Activated naive CD8-positive, alpha-beta T cell treated with anti-CD3 and anti-CD28 coated beads for 36 hours (primary cell): ENCODE measurements around the gene SSH2. TPM values are rescaled to one million over a fixed set of nuclear protein-coding genes. Genes with fewer than 3 reads are reported as not detected.
"Not testable (repeated sequence)": the region's sequence is repeated elsewhere in the genome, so short reads cannot be mapped to it uniquely, and the experiment has no call there.

Experiments
- DNase-seq: peaks from one replicate; pipeline ENCODE4 v3.0.0; 2021
- H3K27ac Mint-ChIP-seq: one replicate; pipeline ENCODE4 v1.8.0; 2022; ENCODE audit warnings: mild to moderate bottlenecking, moderate library complexity, mixed read lengths
- H3K27me3 Mint-ChIP-seq: one replicate; pipeline ENCODE4 v1.8.0; 2022; ENCODE audit warnings: mild to moderate bottlenecking, mixed read lengths
- H3K36me3 Mint-ChIP-seq: one replicate; pipeline ENCODE4 v1.8.0; 2021; ENCODE audit warnings: mild to moderate bottlenecking, mixed read lengths
- H3K4me1 Mint-ChIP-seq: one replicate; pipeline ENCODE4 v1.8.0; 2021; ENCODE audit warnings: mixed read lengths
- H3K4me3 Mint-ChIP-seq: one replicate; pipeline ENCODE4 v1.8.0; 2022; ENCODE audit warnings: mild to moderate bottlenecking, moderate library complexity, mixed read lengths
- H3K9me3 Mint-ChIP-seq: one replicate; pipeline ENCODE4 v1.8.0; 2022; ENCODE audit warnings: mixed read lengths
- total RNA-seq, 2 experiments: library from RNA; stranded (reverse); gene quantifications; one replicate each; pipeline ENCODE4 v1.2.3, GENCODE V29; 2021

Gene SSH2
- total RNA-seq, 2 experiments from 2014 or later: 26.7 to 26.8 TPM

- Mint-ChIP-seq H3K9me3 (no peaks in the 10 kb centered on the region), H3K4me1 (peaks cover 10% of the 10 kb centered on the region), H3K27me3 (no peaks in the 10 kb centered on the region), H3K36me3 (no peaks in the 10 kb centered on the region), H3K27ac (no peak overlapping the region), H3K4me3 (no peak overlapping the region)
- peak; percentile 53 for DNase-seq
Observed at GRCh38 chr17:29807520-29808361, 122.3 kb downstream of the SSH2 start.

GRCh38 chr17:29802246-29802645, 127.8 kb downstream of the SSH2 start:
- Mint-ChIP-seq H3K36me3 (no peaks in the 10 kb centered on the region), H3K4me3 (no peak overlapping the region), H3K27me3 (no peaks in the 10 kb centered on the region), H3K9me3 (no peaks in the 10 kb centered on the region), H3K4me1 (no peaks in the 10 kb centered on the region), H3K27ac (no peak overlapping the region)
- no peak for DNase-seq

DNA sequence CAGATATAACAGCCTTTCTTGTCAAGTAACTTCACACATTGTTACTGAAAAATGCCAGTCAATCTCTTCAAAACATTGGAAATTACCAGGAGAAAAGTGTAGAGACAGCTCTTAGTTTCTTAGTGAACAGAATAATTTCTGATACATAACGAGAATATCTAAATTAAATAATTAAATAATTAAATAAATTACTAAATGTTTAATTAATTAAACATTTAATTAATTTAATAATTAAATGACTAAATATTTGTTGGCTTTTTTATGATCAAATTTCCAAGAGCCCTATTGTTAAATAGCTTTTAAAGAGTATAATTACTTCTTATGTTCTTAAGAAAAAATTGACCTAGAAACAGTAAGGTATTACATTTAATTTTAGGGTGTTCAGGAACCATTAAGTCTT, 129.6 kb downstream of the SSH2 start:
- H3K9me3 Mint-ChIP-seq: no peaks in the 10 kb centered on the region
- no peak overlapping the region for H3K27ac Mint-ChIP-seq
- H3K4me1 Mint-ChIP-seq: no peaks in the 10 kb centered on the region
- H3K4me3 Mint-ChIP-seq: no peak overlapping the region
- no peaks in the 10 kb centered on the region for H3K27me3 Mint-ChIP-seq
- no peaks in the 10 kb centered on the region for H3K36me3 Mint-ChIP-seq
- DNase-seq: no peak

GRCh38 chr17:29796652-29797051, 133.4 kb downstream of the SSH2 start:
- no peaks in the 10 kb centered on the region for H3K36me3 Mint-ChIP-seq
- no peak overlapping the region for H3K4me3 Mint-ChIP-seq
- no peaks in the 10 kb centered on the region for H3K4me1 Mint-ChIP-seq
- H3K27ac Mint-ChIP-seq: no peak overlapping the region
- no peak for DNase-seq
- H3K9me3 Mint-ChIP-seq: no peaks in the 10 kb centered on the region
- no peaks in the 10 kb centered on the region for H3K27me3 Mint-ChIP-seq

DNA sequence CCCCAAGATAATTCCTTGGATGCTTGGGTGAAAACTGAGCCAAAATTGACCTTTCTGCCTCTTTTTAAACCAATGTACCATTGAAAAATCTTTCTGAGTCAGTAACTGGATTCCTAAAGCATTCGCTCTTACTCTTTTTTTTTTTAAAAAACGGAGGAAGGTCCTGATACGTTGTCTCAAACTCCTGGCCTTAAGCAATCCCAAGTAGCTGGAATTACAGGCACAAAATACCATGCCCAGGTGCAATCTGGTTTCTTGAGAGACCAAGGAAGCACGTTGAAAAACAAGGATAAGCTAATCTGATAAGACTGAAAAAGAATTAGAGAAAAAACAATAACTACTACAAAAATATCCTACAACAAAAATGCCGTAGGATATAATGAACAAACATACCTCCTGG, 136.5 kb downstream of the SSH2 start:
- no peaks in the 10 kb centered on the region for H3K9me3 Mint-ChIP-seq
- H3K27me3 Mint-ChIP-seq: no peaks in the 10 kb centered on the region
- H3K4me1 Mint-ChIP-seq: no peaks in the 10 kb centered on the region
- DNase-seq: no peak
- H3K27ac Mint-ChIP-seq: no peak overlapping the region
- H3K4me3 Mint-ChIP-seq: no peak overlapping the region
- H3K36me3 Mint-ChIP-seq: no peaks in the 10 kb centered on the region

DNA sequence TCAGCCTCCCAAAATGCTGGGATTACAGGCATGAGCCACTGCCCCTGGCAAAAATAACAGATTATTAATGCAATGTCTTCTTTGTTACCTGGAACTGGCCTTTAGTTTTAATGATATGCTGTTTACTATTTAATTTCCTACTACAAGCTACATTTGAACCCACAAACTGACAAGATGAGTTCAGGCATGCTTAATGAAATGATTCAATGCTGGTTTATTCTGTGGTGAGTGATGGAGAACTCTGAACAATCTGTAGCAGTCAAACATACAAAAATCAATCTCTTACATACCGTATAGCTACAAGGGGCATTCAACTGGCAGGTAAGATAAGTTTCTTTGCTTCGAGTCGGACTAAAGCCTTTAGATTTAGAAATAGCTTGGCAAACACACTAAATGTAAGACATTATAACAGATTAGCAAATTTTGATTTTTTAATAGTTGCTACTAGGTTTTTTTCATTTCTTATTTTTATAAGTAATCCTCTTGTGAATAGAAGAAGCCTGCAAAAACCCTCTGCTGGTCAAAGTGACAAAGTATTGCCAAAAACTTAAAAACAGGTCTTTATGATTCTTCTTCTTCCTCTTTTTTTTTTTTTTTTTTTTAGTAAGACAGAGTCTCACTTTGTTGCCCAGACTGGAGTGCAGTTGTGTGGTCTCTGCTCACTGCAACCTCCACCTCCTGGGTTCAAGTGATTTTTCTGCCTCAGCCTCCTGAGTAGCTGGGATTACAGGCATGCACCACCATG, 138.5 kb downstream of the SSH2 start:
- no peaks in the 10 kb centered on the region for H3K4me1 Mint-ChIP-seq
- no peaks in the 10 kb centered on the region for H3K9me3 Mint-ChIP-seq
- H3K27me3 Mint-ChIP-seq: no peaks in the 10 kb centered on the region
- no peak overlapping the region for H3K4me3 Mint-ChIP-seq
- no peak for DNase-seq
- no peaks in the 10 kb centered on the region for H3K36me3 Mint-ChIP-seq
- no peak overlapping the region for H3K27ac Mint-ChIP-seq

DNA sequence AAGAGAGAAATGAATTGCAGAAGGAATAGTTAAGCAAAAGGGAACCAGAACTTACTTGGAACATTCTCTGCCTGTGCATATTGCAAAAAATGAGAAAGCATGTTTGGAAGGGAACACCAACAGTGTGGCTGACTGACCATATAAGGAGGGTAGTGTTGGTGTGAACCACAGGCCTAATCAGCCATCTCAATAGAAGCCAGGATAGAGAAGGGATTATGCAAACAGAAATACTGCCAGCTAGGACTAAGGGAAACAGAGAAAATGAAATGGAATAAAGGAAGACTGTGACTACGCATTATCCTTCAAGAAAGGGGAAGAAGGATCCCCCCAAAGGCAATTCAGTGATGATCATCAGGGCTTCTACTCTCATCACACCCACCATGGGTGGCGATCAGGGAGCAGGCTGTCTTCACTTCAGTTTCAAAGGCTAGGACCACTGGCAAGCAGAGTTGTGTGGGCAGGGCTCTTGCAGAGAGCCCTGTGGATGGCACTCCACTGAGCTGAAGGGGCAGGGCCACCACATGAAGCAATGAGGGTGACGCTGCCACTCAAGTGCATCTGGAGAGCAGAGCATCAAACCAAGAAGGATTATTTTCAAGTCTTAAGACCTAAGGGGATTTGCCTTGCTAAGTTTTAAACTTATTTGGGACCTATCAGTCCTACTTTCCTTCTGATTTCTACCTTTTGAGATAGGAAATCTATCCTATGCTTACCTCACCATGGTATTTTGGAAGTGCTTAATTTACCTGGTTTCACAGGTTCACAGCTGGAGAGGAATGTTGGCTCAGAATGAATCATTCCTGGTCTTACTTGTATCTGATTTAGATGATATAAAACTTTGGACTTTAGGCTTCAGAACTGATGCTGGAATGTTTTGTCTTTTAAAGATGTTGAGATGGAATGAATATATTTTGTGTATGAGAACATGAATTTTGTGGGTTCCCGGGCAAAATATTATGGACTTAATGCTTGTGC, 140.5 kb downstream of the SSH2 start:
- H3K27ac Mint-ChIP-seq: no peak overlapping the region
- no peaks in the 10 kb centered on the region for H3K36me3 Mint-ChIP-seq
- H3K4me1 Mint-ChIP-seq: peaks cover 2% of the 10 kb centered on the region
- no peaks in the 10 kb centered on the region for H3K27me3 Mint-ChIP-seq
- no peak for DNase-seq
- H3K9me3 Mint-ChIP-seq: no peaks in the 10 kb centered on the region
- no peak overlapping the region for H3K4me3 Mint-ChIP-seq

DNA sequence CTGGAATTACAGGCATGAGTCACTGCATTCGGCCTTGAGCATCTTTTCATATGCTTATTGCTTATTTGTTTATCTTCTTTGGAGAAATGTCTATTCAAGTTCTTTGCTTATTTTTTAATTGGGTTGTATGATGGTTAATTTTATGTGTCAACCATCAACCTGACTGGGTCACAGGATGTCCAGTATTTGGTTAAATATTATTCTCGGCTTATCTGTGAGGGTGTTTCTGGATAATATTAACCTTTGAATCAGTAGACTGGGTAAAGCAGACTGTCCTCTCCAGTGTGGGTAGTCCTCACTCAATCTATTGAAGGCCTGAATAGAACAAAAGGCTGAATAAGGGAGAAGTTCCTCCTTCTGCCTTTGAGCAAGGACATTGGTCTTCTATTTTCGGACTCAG, 142.0 kb downstream of the SSH2 start:
- no peak for DNase-seq
- Mint-ChIP-seq H3K27me3 (no peaks in the 10 kb centered on the region), H3K4me3 (no peak overlapping the region), H3K36me3 (no peaks in the 10 kb centered on the region), H3K27ac (no peak overlapping the region), H3K4me1 (peaks cover 2% of the 10 kb centered on the region), H3K9me3 (no peaks in the 10 kb centered on the region)

DNA sequence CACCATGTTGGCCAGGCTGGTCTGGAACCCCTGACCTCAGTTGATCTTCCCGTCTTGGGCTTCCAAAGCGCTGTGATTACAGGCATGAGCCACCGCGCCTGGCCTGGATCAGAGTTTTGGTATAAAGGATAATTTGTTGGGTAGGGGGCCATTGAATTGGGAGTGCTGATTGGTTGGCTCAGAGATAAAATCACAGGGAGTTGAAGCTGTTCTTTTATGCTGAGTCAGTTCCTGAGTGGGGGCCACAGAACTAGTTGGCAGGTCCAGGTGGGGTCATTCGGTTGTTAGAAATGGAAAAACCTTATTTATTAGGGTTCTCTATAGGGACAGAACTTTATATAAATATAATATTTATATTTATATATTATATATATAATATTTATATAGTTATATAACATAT, 147.1 kb downstream of the SSH2 start:
- no peaks in the 10 kb centered on the region for H3K27me3 Mint-ChIP-seq
- no peak overlapping the region for H3K4me3 Mint-ChIP-seq
- peak overlapping the region; percentile 56 for H3K27ac Mint-ChIP-seq
- H3K4me1 Mint-ChIP-seq: peaks cover 9% of the 10 kb centered on the region
- DNase-seq: no peak
- no peaks in the 10 kb centered on the region for H3K36me3 Mint-ChIP-seq
- no peaks in the 10 kb centered on the region for H3K9me3 Mint-ChIP-seq

GRCh38 chr17:29779812-29780190, 150.2 kb downstream of the SSH2 start:
- H3K27me3 Mint-ChIP-seq, H3K27ac Mint-ChIP-seq, H3K4me3 Mint-ChIP-seq, H3K4me1 Mint-ChIP-seq, H3K9me3 Mint-ChIP-seq, H3K36me3 Mint-ChIP-seq, DNase-seq: not testable (repeated sequence)

GRCh38 chr17:29778956-29779811, 150.8 kb downstream of the SSH2 start:
- Mint-ChIP-seq H3K4me3 (no peak overlapping the region), H3K27me3 (no peaks in the 10 kb centered on the region), H3K36me3 (no peaks in the 10 kb centered on the region), H3K9me3 (no peaks in the 10 kb centered on the region), H3K4me1 (peaks cover 7% of the 10 kb centered on the region), H3K27ac (peak overlapping the region; percentile 76)
- peak; percentile 73 for DNase-seq

GRCh38 chr17:29777663-29778062, 152.4 kb downstream of the SSH2 start:
- Mint-ChIP-seq H3K9me3 (no peaks in the 10 kb centered on the region), H3K27ac (no peak overlapping the region), H3K4me1 (peaks cover 7% of the 10 kb centered on the region), H3K36me3 (no peaks in the 10 kb centered on the region), H3K4me3 (no peak overlapping the region), H3K27me3 (no peaks in the 10 kb centered on the region)
- no peak for DNase-seq

- no peak for DNase-seq
- Mint-ChIP-seq H3K27me3 (no peaks in the 10 kb centered on the region), H3K27ac (no peak overlapping the region), H3K4me3 (no peak overlapping the region), H3K36me3 (no peaks in the 10 kb centered on the region), H3K9me3 (no peaks in the 10 kb centered on the region), H3K4me1 (peaks cover 7% of the 10 kb centered on the region)
Observed at GRCh38 chr17:29776026-29776425, 154.0 kb downstream of the SSH2 start.

GRCh38 chr17:29772981-29773380, 157.0 kb downstream of the SSH2 start:
- H3K9me3 Mint-ChIP-seq: no peaks in the 10 kb centered on the region
- H3K27me3 Mint-ChIP-seq: no peaks in the 10 kb centered on the region
- no peaks in the 10 kb centered on the region for H3K36me3 Mint-ChIP-seq
- DNase-seq: no peak
- no peak overlapping the region for H3K27ac Mint-ChIP-seq
- H3K4me1 Mint-ChIP-seq: no peaks in the 10 kb centered on the region
- H3K4me3 Mint-ChIP-seq: no peak overlapping the region
